AG09319 (cell line): Measurements from ENCODE around the gene TFDP1.

Source experiments
- DNase-seq: peaks from one replicate; pipeline ENCODE4 v3.0.0-alpha.2; 2010; ENCODE audit warnings: low read depth; ENCODE audit errors: extremely low read depth
- TF ChIP-seq, protein P1 (sequence below): IDR thresholded peaks from 2 replicates; pipeline ENCODE4 v1.5.1; 2011; ENCODE audit warnings: low read depth, mild to moderate bottlenecking, inconsistent platforms, low read length, moderate library complexity

Gene TFDP1

DNA sequence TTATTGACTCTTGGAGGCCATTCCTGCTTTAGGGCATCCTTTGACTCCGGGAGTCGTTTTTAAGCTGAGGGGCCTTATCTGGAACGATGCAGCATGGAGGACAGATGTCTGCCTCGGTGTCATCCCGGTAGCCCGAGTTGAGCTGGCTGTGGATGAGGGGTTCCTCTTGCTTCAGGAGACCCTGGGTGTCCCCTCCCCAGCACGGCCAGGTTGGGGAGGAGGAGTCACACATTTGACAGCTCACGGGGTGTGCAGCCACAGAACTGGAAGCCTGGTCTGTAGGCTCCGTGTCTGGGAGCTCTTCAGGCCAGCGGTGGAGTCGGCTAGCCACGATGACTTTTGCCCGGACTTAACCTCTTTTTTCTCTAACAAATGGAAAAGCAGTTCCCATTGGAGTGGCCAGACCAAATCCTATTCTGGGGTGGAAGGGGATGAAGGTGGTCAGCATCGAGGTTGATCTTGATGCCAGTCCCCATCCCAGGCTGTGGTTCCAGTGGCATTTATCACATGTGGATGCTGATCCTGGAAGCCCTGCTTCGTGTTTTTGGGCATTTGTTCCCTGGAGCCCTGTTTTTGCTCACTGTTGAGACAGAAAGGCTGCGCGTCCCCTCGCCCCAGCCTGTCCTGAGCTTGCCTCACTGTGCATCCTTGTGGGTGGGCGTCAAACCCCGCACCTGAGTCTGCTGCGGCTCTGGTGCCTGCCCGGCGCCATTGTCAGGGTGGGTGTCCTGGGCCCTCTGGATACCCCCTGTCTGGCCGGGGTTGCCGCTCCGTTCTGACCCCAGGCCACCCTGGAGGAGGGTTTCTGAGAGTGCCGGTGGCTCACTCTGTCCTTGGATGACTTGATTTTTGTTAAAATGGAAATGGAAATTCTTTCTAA lies 12.0 kb downstream of the TFDP1 start:
- no peak for DNase-seq
- TF ChIP-seq, protein P1, sequence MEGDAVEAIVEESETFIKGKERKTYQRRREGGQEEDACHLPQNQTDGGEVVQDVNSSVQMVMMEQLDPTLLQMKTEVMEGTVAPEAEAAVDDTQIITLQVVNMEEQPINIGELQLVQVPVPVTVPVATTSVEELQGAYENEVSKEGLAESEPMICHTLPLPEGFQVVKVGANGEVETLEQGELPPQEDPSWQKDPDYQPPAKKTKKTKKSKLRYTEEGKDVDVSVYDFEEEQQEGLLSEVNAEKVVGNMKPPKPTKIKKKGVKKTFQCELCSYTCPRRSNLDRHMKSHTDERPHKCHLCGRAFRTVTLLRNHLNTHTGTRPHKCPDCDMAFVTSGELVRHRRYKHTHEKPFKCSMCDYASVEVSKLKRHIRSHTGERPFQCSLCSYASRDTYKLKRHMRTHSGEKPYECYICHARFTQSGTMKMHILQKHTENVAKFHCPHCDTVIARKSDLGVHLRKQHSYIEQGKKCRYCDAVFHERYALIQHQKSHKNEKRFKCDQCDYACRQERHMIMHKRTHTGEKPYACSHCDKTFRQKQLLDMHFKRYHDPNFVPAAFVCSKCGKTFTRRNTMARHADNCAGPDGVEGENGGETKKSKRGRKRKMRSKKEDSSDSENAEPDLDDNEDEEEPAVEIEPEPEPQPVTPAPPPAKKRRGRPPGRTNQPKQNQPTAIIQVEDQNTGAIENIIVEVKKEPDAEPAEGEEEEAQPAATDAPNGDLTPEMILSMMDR: no peak

DNA sequence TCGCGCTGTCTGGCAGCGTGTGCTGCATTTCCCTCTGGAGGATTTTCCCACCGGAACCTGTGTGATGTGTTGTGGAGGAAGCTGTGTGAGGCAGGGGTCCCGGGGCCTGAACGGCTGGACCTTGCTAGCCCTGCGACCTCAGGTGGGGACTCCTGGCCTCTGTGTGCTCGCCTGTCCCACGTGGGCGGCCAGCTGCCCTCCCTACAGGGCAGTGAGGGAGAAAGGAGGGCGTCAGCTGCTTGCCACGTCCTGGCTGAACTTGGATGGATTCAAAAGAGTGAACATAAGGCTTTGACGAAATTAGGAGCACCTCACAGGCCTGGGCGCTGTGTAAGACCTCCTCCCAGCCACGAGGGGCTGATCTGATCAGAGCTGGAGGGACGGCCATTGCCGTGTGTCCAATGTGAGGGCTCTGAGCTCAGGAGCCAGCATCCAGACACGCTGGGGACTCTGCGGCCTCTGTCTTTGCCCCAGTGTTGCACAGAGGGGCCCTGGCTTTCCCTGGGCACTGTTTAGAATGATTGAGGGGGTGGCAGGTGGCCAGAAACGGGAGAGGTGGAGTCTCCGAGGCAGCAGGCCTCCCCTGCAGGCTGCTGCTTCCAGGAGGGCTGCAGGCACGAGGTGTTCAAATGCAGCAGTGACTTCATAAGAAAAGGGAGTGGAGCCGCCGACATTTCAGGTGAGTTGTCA lies 13.0 kb downstream of the TFDP1 start:
- no peak for DNase-seq
- TF ChIP-seq, protein P1: no peak

GRCh38 chr13:113598081-113598410 lies 13.5 kb downstream of the TFDP1 start:
- DNase-seq: no peak
- TF ChIP-seq, protein P1: no peak

DNA sequence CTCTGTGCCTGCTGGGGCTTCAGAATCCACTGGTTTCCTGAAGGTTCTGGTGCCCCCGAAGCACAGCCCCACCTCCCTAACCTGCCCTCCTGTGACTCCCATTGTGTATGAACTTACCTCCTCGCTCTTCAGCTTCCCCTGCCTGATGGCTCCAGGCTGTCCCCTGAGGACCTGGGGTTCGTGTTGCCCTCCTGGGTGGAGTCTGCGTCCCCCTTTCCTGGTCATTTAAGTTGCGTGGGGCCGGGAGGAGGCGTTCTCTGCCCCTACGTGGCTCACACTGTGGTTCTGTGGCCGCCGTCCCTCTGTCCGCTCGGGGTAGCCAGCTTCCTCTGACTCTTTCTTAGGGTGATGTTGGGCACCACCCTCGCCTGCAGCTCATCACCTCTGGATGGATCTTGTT lies 13.9 kb downstream of the TFDP1 start:
- no peak for DNase-seq
- TF ChIP-seq, protein P1: no peak

DNA sequence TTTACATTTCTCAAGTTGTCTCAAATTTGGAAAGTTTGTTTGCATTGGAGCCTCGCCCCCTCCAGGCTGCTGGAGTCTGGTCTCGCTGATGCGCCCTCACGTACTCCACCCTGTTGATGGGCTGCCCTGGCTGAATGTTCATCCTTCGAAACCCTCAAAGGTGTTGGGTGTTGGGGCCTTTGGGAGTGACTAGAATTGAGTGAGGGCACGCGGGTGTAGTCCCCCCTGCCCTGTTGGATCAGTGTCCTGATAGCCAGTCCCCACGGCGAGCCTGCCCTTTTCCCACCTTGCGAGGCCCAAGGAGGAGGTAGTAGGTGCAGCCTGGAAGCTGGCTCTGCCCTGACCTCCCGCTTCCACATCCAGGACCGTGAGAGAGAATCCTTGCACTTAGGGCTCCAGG lies 14.8 kb downstream of the TFDP1 start:
- TF ChIP-seq, protein P1: no peak
- DNase-seq: no peak

DNA sequence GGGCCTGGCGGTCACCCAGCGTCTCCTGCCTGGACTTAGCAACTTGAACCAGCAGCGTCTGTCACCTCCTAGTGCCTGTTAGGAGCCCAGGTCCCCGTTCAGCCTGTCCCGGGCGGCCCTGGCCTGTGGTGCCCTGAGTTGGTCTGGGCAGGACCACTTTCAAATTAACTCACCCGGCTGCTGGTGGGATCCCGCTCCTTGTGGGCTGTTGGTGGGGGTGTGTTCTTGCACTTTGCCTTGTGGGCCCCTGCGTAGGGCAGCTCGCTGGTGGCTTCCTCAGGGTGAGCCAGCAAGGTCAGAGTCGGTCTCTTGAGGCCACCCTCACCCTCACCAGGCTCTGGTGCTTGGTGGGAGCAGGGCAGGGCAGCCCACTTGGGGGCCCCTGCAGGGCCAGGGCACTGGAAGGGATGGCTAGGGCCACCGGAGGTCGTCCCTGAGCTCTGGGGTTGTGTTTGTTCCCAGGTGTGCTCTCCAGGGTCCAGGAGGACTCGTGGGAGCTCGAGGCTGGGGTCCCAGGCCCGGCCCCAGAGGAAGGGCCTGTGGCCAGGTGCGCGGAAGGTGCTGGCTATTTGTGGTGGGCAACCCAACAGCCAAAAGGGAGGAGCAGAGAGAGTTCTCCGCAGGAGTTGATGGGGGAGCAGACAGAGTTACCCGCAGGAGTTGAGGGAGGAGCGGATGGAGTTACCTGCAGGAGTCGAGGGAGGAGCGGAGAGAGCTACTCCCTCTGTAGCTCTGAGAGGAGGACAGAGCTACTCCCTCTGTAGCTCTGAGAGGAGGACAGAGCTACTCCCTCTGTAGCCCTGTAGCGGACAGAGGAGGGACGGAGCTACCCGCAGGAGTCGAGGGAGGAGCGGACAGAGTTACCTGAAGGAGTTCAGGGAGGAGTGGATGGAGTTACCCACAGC lies 16.9 kb downstream of the TFDP1 start:
- TF ChIP-seq, protein P1: no peak
- DNase-seq: no peak
